ENCODE data around the gene CLASP1.
"Not testable (repeated sequence)": the region's sequence is repeated elsewhere in the genome, so short reads cannot be mapped to it uniquely, and the experiment has no call there.

CLASP1 gene

DNA sequence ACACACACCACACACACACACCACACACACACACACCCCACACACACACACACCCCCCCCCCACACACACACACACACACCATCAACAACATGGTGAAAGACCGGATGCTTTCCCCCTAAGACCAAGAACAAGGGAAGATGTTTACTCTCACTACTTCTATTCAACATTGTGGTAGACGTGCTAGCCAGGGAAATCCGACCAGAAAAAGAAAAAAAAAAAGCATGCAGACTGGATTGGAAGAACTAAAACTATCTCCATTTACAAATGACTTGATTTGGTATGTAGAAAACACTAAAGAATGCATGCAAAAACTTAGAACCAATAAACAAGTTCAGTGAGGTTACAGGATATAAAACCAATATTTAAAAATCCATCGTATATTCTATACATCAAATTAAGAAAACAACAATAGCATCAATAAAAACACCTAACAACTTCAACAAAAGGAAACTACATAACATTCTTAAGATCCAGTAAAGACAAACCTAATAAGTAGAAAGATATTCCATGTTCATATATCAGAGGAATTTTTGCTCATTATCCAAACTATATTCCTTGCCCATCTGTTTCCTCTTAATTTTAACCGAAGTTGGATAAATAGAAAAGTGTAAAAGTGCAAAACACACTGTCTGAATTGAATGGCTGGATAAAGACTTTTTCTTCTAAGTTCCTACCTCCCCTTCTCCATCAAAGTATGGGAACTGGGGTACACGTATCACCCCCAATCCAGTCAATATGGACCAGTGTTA, 170.1 kb downstream of the CLASP1 start:
- Mint-ChIP-seq H3K27ac (peak overlapping the region; percentile 27 to 62), H3K4me3 (no peak overlapping the region), H3K4me1 (peaks cover 22% of the 10 kb centered on the region), H3K9me3 (no peaks in the 10 kb centered on the region), H3K27me3 (no peaks in the 10 kb centered on the region)
- DNase-seq (no peak), ATAC-seq (no peak)

DNA sequence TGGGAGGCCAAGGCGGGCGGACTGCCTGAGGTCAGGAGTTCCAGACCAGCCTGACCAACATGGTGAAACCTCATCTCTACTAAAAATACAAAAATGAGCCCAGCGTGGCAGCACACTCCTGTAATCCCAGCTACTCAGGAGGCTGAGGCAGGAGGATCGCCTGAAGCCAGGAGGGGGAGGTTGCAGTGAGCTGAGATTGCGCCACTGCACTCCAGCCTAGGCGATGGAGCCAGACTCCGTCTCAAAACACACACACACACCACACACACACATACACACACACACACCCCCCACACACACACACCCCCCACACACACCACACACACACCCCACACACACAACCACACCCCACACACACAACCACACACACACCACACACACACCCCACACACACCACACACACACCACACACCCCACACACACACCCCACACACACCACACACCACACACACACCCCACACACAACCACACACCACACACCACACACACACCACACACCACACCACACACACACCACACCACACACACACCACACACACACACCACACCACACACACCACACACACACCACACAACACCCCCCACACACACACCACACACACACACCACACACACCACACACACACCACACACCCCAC, 170.8 kb downstream of the CLASP1 start:
- ATAC-seq, H3K27ac Mint-ChIP-seq, DNase-seq, H3K9me3 Mint-ChIP-seq, H3K4me3 Mint-ChIP-seq, H3K27me3 Mint-ChIP-seq: not testable (repeated sequence)
- peaks cover 26% of the 10 kb centered on the region for H3K4me1 Mint-ChIP-seq

DNA sequence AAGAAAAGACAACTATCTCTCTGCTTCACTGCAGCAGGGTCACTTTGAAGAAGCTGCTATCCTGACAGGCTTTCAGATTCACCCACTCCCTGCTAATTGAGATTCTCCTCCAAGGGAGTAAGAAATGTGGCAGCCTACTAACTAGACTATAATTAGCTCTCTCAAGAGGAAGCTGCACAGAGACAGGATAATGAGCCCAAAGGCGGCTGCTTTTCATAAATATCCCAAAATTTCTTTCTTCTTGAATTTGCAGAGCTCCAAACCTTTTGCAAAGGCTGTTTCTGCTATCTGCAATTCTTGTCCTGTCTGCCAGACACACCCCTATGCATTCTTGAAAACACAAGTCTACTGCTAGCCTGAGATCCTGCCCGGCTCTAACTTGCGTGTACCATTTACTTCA, 172.6 kb downstream of the CLASP1 start:
- Mint-ChIP-seq H3K27ac (no peak overlapping the region), H3K27me3 (no peaks in the 10 kb centered on the region), H3K4me3 (no peak overlapping the region), H3K9me3 (no peaks in the 10 kb centered on the region), H3K4me1 (peaks cover 40% of the 10 kb centered on the region)
- ATAC-seq: no peak
- DNase-seq: no peak

DNA sequence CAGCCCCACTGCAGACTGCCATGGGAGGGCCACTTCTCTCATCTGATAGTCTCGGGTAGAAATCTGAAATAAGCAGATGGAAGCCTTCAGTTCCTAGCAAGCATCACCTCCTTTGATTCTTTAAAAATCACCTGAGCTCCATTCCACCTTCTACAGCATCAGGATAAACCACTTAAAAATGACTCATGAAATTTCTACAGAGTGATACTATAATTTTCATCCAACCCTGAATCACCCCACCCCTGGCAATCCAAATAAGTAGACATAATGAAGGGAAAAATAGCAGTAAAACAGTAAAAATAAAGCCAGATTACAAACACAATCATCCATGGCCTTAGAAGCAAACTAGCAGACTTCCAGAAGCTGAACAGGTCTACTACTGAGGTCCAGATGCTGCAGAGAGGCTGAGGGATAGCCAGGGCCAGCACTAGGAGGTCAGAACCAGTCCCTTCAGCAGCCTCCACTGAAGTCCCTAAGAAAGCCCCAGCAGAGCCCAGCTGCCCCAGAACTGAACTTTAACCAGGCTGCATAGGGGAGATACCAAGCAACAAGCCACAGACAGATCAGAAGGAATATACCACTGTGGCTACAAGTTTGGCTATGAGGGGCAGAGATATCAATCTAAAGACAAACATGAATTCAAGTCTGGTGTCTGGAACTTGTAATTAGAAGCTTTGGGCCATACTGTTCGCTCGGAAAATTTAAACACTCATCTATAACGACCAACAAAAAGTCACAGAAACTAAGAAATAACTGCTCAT, 173.3 kb downstream of the CLASP1 start:
- DNase-seq (no peak), ATAC-seq (no peak)
- Mint-ChIP-seq H3K4me1 (peaks cover 40% of the 10 kb centered on the region), H3K27me3 (no peaks in the 10 kb centered on the region), H3K9me3 (no peaks in the 10 kb centered on the region), H3K4me3 (no peak overlapping the region), H3K27ac (no peak overlapping the region)

DNA sequence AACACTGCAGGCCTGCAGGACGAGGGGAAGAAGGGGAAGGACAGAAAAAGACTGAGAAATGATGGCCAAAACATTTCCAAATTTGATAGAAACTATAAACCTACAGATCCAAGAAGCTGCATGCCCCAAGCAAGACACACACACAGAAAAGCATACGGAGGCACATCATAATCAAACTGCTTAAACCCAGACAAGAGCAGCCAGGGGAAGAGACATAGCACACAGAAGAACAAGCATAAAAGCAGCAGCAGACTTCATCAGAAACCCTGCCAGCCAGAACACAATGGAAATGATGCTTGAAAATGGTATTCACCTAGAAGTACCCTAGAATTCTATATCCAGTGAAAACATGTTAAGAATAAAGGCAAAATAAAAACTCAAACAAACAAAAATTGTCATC, 175.8 kb downstream of the CLASP1 start:
- no peak for ATAC-seq
- Mint-ChIP-seq H3K9me3 (no peaks in the 10 kb centered on the region), H3K27ac (no peak overlapping the region), H3K27me3 (no peaks in the 10 kb centered on the region), H3K4me1 (peaks cover 33% of the 10 kb centered on the region), H3K4me3 (no peak overlapping the region)
- DNase-seq: no peak

DNA sequence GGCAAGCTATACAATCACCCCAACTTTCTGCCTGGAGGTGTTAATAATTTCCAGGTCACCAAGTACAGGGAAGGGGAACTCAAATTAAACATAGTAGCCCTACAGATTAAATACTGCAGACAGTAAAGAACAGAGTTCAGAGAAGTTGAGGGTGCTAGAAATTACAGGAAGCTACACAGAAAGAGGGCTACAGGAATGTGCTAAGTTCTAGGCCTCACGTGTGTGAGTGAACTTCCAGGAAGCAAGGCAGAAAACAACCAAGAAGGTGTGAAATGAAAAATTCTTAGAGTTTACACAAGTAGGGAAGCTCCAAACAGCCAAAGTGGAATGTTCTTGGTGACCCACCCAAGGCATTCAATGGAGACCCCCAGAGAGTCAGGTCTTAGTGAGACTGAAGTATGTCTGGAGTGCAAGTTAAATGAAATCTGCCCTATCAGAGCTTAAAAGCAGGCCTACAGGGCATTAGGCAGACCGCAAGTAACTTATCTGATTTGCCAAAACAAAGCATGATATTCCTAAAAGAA, 176.7 kb downstream of the CLASP1 start:
- Mint-ChIP-seq H3K4me1 (peaks cover 33% of the 10 kb centered on the region), H3K27me3 (no peaks in the 10 kb centered on the region), H3K27ac (no peak overlapping the region), H3K9me3 (no peaks in the 10 kb centered on the region), H3K4me3 (no peak overlapping the region)
- no peak for DNase-seq
- ATAC-seq: no peak

DNA sequence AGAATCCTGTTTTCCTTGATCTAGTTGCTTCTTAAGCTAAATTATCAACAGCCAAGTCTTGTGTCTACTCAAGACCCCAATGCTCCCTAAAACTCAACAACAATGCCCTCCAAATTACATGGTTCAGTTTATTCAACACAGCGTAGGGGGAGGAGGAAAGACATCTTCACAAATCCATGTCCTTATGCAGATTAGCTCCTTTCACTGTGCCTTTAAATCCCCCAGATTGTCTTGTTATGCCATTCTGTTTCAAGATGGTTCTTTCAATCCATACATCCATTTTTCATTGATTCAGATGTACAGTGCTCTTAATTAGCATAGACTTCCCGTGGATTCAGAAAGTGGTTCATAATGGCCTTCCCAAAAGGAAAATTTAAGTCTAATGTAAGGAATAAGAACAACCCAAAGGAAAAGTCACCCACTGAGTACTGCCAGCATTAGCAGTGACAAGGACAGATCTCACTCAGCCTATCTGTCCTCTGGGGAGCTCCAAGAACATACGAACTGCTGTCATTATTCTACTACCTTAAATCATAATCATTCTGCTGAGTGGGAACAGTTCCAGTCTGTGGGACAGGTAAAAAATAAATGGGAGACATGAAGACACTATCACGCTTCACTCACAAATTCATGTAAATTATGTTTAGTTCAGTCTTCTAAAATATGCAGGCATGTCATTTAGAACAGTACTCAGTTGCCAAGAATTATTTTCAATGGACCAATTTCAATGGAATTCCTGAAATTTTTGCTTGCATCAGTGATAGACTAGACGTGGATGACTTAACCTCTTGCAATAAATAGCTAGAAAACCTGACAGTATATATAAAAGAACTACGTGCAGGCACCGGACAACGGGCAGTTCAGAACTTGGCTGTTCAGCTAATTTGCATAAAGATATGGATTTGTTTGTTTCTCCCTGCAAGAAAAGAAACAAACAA, 177.5 kb downstream of the CLASP1 start:
- Mint-ChIP-seq H3K27ac (no peak overlapping the region), H3K27me3 (no peaks in the 10 kb centered on the region), H3K9me3 (no peaks in the 10 kb centered on the region), H3K4me1 (peaks cover 33% of the 10 kb centered on the region), H3K4me3 (no peak overlapping the region)
- no peak for DNase-seq
- no peak for ATAC-seq

DNA sequence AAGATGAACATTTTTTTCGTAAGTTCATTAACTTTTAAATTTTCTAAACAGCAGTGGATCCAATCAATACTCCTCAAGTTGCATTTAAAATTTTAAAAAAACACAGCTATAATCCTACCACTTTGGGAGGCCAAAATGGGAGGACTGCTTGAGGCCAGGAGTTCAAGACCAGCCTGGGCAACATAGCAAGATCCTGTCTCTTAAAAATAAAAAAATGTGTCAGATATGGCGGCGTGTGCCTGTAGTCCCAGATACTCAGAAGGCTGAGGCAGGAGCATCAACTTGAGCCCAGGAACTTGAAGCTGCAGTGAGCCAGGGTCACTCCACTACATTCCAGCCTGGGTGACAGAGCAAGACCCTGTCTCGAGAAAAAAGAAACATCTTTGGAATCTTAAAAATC, 178.3 kb downstream of the CLASP1 start:
- Mint-ChIP-seq H3K27ac (no peak overlapping the region), H3K4me1 (peaks cover 26% of the 10 kb centered on the region)

DNA sequence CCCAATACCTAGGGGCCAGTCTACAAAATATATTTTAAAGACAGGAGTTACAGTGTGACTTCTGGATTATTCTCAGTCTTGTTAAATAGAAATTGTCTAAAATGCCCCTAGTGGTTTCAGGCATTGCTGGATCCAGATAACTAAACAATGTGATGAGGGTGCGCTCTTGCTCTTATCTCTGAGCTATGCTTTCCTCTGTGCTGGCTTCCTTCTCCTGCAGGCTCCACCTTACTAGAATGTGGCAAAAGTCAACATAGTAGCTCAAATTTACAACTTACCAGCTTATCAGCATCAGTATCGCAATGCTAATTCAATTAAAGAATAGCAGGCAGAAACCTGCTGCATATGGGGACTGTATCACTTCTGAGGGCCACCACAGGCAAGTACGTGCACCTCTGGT, 179.9 kb downstream of the CLASP1 start:
- ATAC-seq (no peak), DNase-seq (no peak)
- H3K9me3 Mint-ChIP-seq: no peaks in the 10 kb centered on the region
- H3K27ac Mint-ChIP-seq: peak overlapping the region in 1 of 2 donors; percentile 98
- H3K4me3 Mint-ChIP-seq: no peak overlapping the region
- no peaks in the 10 kb centered on the region for H3K27me3 Mint-ChIP-seq
- H3K4me1 Mint-ChIP-seq: peaks cover 20% of the 10 kb centered on the region

More for the DNA sequence above, 178.3 kb downstream of the CLASP1 start:
- no peak for DNase-seq
- Mint-ChIP-seq H3K9me3 (no peaks in the 10 kb centered on the region), H3K27me3 (no peaks in the 10 kb centered on the region), H3K4me3 (no peak overlapping the region)
- no peak for ATAC-seq

DNA sequence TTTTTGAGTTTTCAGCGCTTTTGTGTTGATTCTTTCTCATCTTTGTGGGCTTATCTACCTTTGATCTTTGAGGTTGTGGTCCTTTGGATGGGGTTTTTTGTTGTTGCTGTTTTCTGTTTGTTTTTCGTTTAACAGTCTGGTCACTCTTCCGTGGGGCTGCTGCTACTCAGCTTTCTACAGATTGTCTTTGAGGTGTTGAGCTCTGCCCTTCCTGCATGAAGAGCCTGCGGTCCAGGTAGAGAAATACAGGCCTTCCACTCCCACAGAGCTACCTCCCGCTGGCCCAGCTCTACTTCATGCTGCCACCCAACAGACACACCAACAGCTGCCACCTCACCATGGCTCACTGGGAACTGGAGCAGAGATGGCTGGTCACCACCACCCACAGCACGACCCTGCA, 180.3 kb downstream of the CLASP1 start:
- ATAC-seq: no peak
- peaks cover 16% of the 10 kb centered on the region for H3K4me1 Mint-ChIP-seq
- H3K4me3 Mint-ChIP-seq: no peak overlapping the region
- H3K27me3 Mint-ChIP-seq: no peaks in the 10 kb centered on the region
- no peaks in the 10 kb centered on the region for H3K9me3 Mint-ChIP-seq
- peak overlapping the region in 1 of 2 donors; percentile 98 for H3K27ac Mint-ChIP-seq
- no peak for DNase-seq

- no peak for DNase-seq
Measured at GRCh38 chr2:121459291-121459690, 190.0 kb downstream of the CLASP1 start.

DNA sequence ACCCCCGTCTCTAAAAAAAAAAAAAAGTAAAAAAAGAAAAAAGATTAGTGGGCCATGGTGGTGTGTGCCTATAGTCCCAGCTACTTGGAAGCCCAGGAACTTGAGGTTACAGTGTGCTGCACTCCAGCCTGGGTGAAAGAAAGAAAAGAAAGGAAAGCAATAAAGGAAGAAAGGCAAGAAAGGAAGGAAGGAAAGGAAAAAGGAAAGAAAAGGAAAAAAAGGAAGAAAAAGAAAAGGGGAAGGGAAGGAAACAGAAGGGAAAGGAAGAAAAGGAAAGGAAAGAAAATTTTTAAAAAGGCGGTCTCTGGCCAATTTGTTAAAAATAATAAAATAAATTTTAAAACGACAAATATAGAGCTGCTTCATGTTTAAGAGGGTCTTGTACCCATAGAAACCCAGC, 192.9 kb downstream of the CLASP1 start:
- ATAC-seq (no peak), DNase-seq (no peak)
- Mint-ChIP-seq H3K4me1 (no peaks in the 10 kb centered on the region), H3K4me3 (no peak overlapping the region), H3K27ac (peak overlapping the region in 1 of 2 donors; percentile 86), H3K9me3 (no peaks in the 10 kb centered on the region), H3K27me3 (no peaks in the 10 kb centered on the region)

More at GRCh38 chr2:121459291-121459690, 190.0 kb downstream of the CLASP1 start:
- Mint-ChIP-seq H3K27me3 (no peaks in the 10 kb centered on the region), H3K27ac (no peak overlapping the region), H3K4me1 (no peaks in the 10 kb centered on the region), H3K9me3 (no peaks in the 10 kb centered on the region), H3K4me3 (no peak overlapping the region)
- no peak for ATAC-seq

DNA sequence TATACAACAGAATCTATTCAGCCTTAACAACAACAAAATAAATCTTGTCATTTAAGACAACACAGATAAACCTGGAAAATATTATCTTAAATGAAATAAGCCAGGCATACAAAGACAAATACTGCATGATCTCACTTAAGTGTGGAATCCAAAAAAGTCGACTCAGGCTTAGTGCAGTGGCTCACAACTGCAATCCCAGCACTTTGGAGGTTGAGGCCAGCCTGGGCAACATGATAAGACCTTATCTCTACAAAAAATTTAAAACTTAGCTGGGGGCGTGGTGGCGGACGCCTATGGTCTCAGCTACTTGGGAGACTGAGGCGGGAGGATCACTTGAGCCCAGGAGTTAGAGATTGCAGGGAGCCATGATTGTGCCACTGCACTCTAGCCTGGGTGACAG, 193.8 kb downstream of the CLASP1 start:
- ATAC-seq (no peak), DNase-seq (no peak)
- H3K27me3 Mint-ChIP-seq: no peaks in the 10 kb centered on the region
- H3K4me1 Mint-ChIP-seq: no peaks in the 10 kb centered on the region
- H3K27ac Mint-ChIP-seq: peak overlapping the region; percentile 2 to 9
- H3K4me3 Mint-ChIP-seq: no peak overlapping the region
- no peaks in the 10 kb centered on the region for H3K9me3 Mint-ChIP-seq

- Mint-ChIP-seq H3K4me1 (no peaks in the 10 kb centered on the region), H3K4me3 (no peak overlapping the region), H3K9me3 (no peaks in the 10 kb centered on the region), H3K27ac (no peak overlapping the region), H3K27me3 (no peaks in the 10 kb centered on the region)
- DNase-seq: no peak
- ATAC-seq: no peak
Measured at GRCh38 chr2:121454549-121455090, 194.6 kb downstream of the CLASP1 start.

GRCh38 chr2:121451398-121451797, 197.9 kb downstream of the CLASP1 start:
- ATAC-seq: no peak
- H3K27ac Mint-ChIP-seq: no peak overlapping the region

More at GRCh38 chr2:121451398-121451797, 197.9 kb downstream of the CLASP1 start:
- Mint-ChIP-seq H3K27me3 (no peaks in the 10 kb centered on the region), H3K9me3 (no peaks in the 10 kb centered on the region), H3K4me3 (no peak overlapping the region), H3K4me1 (no peaks in the 10 kb centered on the region)
- no peak for DNase-seq

All from stimulated activated naive CD8-positive, alpha-beta T cell treated with anti-CD3 and anti-CD28 coated beads, Interleukin-15, amount 100 ng/mL, for 72 hours (primary cell).